HepG2 (cell line): ENCODE data around the gene MAPKAPK3. TPM values are rescaled to one million over a fixed set of nuclear protein-coding genes. Genes with fewer than 3 reads are reported as not detected.

Experiments
- KDM2A ChIP-seq: sonication (generic); formaldehyde crosslinking; IDR thresholded peaks from 2 replicates; pipeline ENCODE4 v1.4.0; 2020; ENCODE audit warnings: low read depth, missing genetic modification reagents, borderline replicate concordance
- KLF11 ChIP-seq: IDR thresholded peaks from 2 replicates; pipeline ENCODE4 v1.6.1; 2016; ENCODE audit warnings: missing compliant biosample characterization
- NFIC ChIP-seq: IDR thresholded peaks from 2 replicates; pipeline ENCODE4 v1.6.1; 2012; ENCODE audit warnings: mild to moderate bottlenecking, low read length, inconsistent platforms
- NFKB2 ChIP-seq: sonication (generic); formaldehyde crosslinking; IDR thresholded peaks from 2 replicates; pipeline ENCODE4 v1.4.0; 2020; ENCODE audit warnings: missing genetic modification reagents, borderline replicate concordance
- SETDB1 ChIP-seq: sonication (generic); formaldehyde crosslinking; IDR thresholded peaks from 2 replicates; pipeline ENCODE4 v1.5.1; 2020; ENCODE audit warnings: missing genetic modification reagents, mild to moderate bottlenecking, borderline replicate concordance
- SP4 ChIP-seq: sonication (generic); formaldehyde crosslinking; IDR thresholded peaks from 2 replicates; pipeline ENCODE4 v1.8.1; 2023; ENCODE audit warnings: mild to moderate bottlenecking, missing genetic modification reagents
- ZNF709 ChIP-seq: sonication (generic); formaldehyde crosslinking; IDR thresholded peaks from 2 replicates; pipeline ENCODE4 v1.5.0; 2020; ENCODE audit warnings: mild to moderate bottlenecking, missing genetic modification reagents
- ZNF713 ChIP-seq: sonication (generic); formaldehyde crosslinking; IDR thresholded peaks from 2 replicates; pipeline ENCODE4 v1.4.0; 2020; ENCODE audit warnings: mild to moderate bottlenecking, missing genetic modification reagents
- polyA plus RNA-seq, 8 experiments: library from polyadenylated mRNA; depleted of rRNA in 3 of 8; stranded (reverse) in 7 of 8; unstranded in 1 of 8; fragments of >200 nt; fragmentation: Illumina TruSeq in 4 of 8; extraction: Trizol in 4 of 8; gene quantifications; 2 replicates each; pipeline versions ENCODE4 v1.2.1 to v1.2.3, GENCODE V29; 2011 to 2016; ENCODE audit warnings: low read depth in 4 of 8, missing spikeins in 1 of 8, mixed read lengths in 1 of 8; ENCODE audit not compliant: insufficient read depth in 1 of 8
- total RNA-seq, 5 experiments: library from RNA; depleted of rRNA; stranded (reverse); fragments of >200 nt; fragmentation: Illumina TruSeq; extraction: Trizol; gene quantifications; 2 replicates each; pipeline ENCODE4 v1.2.3, GENCODE V29; 2016; ENCODE audit warnings: low read depth in 1 of 5
- TF ChIP-seq, protein P1 (sequence below): sonication (generic); formaldehyde crosslinking; IDR thresholded peaks from 2 replicates; pipeline ENCODE4 v1.5.0; 2020; ENCODE audit warnings: mild to moderate bottlenecking, missing genetic modification reagents, borderline replicate concordance
- TF ChIP-seq, protein P2 (sequence below): IDR thresholded peaks from 2 replicates; pipeline ENCODE4 v1.6.1; 2016; ENCODE audit warnings: missing genetic modification reagents, missing compliant biosample characterization
- TF ChIP-seq, protein P3 (sequence below): sonication (generic); formaldehyde crosslinking; IDR thresholded peaks from 2 replicates; pipeline ENCODE4 v1.5.1; 2020; ENCODE audit warnings: missing genetic modification reagents, mild to moderate bottlenecking, borderline replicate concordance
- TF ChIP-seq, protein P4 (sequence below): sonication (generic); formaldehyde crosslinking; IDR thresholded peaks from 2 replicates; pipeline ENCODE4 v1.5.0; 2020; ENCODE audit warnings: missing genetic modification reagents
- TF ChIP-seq, protein P5 (sequence below): sonication (generic); formaldehyde crosslinking; IDR thresholded peaks from 2 replicates; pipeline ENCODE4 v1.5.0; 2020; ENCODE audit warnings: missing genetic modification reagents
- TF ChIP-seq, protein P6 (sequence below): sonication (generic); formaldehyde crosslinking; IDR thresholded peaks from 2 replicates; pipeline ENCODE4 v1.4.0; 2020; ENCODE audit warnings: mild to moderate bottlenecking, missing genetic modification reagents
- TF ChIP-seq, protein P7 (sequence below): sonication (generic); formaldehyde crosslinking; IDR thresholded peaks from 2 replicates; pipeline ENCODE4 v1.8.1; 2023; ENCODE audit warnings: missing genetic modification reagents, inconsistent platforms, borderline replicate concordance

Gene MAPKAPK3
- total and polyA plus RNA-seq, 2 of the 13 experiments (the other 11 are each of a cell fraction or from before 2014, with no cell fraction given) = 39.9 to 41.2 TPM

DNA sequence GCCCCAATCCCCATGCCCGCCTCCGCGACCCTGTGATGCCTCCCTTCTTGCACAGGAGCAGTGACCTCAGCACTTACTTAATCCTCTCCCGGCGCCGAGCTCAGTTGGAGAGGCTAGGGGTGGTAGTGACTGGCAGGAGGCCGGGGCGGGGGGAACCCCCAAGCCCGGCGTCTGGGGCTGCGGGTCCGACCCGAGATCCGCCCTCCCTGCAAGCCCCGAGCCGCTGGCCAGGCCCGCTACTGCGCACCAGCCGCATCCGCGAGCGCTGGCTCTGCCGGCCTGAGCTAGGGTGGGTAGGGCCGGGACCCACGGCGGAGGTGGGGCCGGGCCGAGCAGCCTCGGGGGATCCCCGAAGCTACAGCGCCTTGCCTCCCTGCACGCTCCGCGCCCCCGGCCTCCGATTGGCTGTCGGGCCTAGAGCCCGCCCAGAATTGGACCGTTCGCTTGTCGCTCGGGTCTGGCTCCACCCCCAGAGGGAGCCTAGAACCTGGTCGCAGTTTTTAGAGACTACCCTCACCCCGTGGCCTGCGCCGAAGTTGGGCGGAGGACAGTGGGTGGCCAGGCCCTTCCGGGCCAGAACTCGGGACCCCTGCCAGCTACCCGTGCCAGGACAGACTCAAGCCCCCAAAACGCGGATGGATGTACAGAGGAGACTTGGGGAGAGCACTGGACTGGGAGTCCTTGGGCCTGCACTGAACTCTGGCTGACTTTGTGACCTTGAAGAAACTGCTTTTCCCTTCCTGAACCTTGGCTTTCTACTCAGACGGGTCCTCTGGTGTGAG, 49.4 kb upstream of the MAPKAPK3 start, which contains the start of gene C3orf18 (continued):
- TF ChIP-seq, protein P1, sequence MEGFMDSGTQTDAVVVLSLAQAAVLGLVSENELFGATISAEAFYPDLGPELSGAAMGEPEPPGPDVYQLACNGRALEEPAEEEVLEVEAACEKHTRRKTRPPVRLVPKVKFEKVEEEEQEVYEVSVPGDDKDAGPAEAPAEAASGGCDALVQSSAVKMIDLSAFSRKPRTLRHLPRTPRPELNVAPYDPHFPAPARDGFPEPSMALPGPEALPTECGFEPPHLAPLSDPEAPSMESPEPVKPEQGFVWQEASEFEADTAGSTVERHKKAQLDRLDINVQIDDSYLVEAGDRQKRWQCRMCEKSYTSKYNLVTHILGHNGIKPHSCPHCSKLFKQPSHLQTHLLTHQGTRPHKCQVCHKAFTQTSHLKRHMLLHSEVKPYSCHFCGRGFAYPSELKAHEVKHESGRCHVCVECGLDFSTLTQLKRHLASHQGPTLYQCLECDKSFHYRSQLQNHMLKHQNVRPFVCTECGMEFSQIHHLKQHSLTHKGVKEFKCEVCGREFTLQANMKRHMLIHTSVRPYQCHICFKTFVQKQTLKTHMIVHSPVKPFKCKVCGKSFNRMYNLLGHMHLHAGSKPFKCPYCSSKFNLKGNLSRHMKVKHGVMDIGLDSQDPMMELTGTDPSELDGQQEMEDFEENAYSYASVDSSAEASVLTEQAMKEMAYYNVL (CRISPR knock-in tag) = no peak
- TF ChIP-seq, protein P2, sequence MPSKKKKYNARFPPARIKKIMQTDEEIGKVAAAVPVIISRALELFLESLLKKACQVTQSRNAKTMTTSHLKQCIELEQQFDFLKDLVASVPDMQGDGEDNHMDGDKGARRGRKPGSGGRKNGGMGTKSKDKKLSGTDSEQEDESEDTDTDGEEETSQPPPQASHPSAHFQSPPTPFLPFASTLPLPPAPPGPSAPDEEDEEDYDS (CRISPR knock-in tag) = 0 out of 2 replicates have a peak, but pooled peaks have one; percentile 18
- no peak for TF ChIP-seq ZNF709 (CRISPR knock-in tag)
- no peak for TF ChIP-seq KLF11
- peak; percentile 28; the same call in 1 of the 2 replicates for TF ChIP-seq NFKB2 (CRISPR knock-in tag)
- TF ChIP-seq, protein P3, sequence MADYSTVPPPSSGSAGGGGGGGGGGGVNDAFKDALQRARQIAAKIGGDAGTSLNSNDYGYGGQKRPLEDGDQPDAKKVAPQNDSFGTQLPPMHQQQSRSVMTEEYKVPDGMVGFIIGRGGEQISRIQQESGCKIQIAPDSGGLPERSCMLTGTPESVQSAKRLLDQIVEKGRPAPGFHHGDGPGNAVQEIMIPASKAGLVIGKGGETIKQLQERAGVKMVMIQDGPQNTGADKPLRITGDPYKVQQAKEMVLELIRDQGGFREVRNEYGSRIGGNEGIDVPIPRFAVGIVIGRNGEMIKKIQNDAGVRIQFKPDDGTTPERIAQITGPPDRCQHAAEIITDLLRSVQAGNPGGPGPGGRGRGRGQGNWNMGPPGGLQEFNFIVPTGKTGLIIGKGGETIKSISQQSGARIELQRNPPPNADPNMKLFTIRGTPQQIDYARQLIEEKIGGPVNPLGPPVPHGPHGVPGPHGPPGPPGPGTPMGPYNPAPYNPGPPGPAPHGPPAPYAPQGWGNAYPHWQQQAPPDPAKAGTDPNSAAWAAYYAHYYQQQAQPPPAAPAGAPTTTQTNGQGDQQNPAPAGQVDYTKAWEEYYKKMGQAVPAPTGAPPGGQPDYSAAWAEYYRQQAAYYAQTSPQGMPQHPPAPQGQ (CRISPR knock-in tag) = no peak
- TF ChIP-seq, protein P4, sequence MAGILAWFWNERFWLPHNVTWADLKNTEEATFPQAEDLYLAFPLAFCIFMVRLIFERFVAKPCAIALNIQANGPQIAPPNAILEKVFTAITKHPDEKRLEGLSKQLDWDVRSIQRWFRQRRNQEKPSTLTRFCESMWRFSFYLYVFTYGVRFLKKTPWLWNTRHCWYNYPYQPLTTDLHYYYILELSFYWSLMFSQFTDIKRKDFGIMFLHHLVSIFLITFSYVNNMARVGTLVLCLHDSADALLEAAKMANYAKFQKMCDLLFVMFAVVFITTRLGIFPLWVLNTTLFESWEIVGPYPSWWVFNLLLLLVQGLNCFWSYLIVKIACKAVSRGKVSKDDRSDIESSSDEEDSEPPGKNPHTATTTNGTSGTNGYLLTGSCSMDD (CRISPR knock-in tag) = no peak
- TF ChIP-seq, protein P5, sequence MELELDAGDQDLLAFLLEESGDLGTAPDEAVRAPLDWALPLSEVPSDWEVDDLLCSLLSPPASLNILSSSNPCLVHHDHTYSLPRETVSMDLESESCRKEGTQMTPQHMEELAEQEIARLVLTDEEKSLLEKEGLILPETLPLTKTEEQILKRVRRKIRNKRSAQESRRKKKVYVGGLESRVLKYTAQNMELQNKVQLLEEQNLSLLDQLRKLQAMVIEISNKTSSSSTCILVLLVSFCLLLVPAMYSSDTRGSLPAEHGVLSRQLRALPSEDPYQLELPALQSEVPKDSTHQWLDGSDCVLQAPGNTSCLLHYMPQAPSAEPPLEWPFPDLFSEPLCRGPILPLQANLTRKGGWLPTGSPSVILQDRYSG (CRISPR knock-in tag) = no peak
- no peak for TF ChIP-seq SETDB1 (CRISPR knock-in tag)
- TF ChIP-seq, protein P6, sequence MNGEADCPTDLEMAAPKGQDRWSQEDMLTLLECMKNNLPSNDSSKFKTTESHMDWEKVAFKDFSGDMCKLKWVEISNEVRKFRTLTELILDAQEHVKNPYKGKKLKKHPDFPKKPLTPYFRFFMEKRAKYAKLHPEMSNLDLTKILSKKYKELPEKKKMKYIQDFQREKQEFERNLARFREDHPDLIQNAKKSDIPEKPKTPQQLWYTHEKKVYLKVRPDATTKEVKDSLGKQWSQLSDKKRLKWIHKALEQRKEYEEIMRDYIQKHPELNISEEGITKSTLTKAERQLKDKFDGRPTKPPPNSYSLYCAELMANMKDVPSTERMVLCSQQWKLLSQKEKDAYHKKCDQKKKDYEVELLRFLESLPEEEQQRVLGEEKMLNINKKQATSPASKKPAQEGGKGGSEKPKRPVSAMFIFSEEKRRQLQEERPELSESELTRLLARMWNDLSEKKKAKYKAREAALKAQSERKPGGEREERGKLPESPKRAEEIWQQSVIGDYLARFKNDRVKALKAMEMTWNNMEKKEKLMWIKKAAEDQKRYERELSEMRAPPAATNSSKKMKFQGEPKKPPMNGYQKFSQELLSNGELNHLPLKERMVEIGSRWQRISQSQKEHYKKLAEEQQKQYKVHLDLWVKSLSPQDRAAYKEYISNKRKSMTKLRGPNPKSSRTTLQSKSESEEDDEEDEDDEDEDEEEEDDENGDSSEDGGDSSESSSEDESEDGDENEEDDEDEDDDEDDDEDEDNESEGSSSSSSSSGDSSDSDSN (CRISPR knock-in tag) = no peak; the same call in 1 of the 2 replicates
- no peak for TF ChIP-seq ZNF713 (CRISPR knock-in tag)
- no peak for TF ChIP-seq KDM2A (CRISPR knock-in tag)
- no peak; the same call in 1 of the 2 replicates for TF ChIP-seq SP4 (CRISPR knock-in tag)
- TF ChIP-seq, protein P7, sequence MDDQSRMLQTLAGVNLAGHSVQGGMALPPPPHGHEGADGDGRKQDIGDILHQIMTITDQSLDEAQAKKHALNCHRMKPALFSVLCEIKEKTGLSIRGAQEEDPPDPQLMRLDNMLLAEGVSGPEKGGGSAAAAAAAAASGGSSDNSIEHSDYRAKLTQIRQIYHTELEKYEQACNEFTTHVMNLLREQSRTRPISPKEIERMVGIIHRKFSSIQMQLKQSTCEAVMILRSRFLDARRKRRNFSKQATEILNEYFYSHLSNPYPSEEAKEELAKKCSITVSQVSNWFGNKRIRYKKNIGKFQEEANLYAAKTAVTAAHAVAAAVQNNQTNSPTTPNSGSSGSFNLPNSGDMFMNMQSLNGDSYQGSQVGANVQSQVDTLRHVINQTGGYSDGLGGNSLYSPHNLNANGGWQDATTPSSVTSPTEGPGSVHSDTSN (CRISPR knock-in tag) = no peak
- no peak for TF ChIP-seq NFIC
